GM12891 (cell line): ENCODE measurements around the gene IRF8.

Experiments used
- POLR2A ChIP-seq: IDR thresholded peaks from 2 replicates; pipeline ENCODE4 v1.6.1; 2011; ENCODE audit warnings: low read depth, low read length, control low read depth
- POLR2AphosphoS5 ChIP-seq: IDR thresholded peaks from 2 replicates; pipeline ENCODE4 v1.6.1; 2011; ENCODE audit warnings: low read depth, low read length, control low read depth

DNA sequence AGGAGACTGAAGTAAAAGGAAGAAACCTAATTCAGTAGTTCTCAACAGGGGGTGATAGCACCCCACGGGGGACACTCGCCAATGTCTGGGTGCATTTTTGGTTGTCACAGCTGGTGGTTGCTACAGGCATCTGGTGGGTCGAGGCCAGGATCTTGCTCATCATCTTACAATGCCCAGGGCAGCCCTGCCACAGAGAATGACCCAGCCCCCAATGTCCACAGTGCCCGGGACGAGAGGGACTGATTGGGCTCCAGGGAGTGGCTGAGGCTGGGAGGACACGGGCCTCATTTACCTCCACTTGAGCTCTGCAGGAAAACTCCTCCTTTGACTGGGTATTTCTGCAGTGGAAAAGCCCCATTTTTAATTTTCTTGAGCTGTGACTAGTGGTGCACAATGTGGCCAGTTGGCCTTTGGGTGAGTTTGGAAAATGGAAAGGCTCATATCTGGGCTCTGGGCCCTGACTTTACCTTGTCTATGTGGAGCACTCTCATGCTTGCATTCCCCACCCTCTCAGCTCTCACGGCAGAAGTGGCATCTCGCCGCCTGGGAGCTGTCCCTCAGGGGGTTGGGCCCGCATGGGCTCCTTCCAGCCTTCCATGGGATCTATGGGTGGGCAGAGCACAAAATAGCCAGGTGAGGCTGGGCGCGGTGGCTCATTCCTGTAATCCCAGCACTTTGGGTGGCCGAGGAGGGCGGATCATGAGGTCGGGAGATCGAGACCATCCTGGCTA is 37.7 kb upstream of the IRF8 start:
- TF ChIP-seq POLR2AphosphoS5 (no peak), POLR2A (no peak)
